Measurements from ENCODE around the gene TGM4. TPM values are rescaled to one million over a fixed set of nuclear protein-coding genes. Genes with fewer than 3 reads are reported as not detected.

Gene TGM4
- total RNA-seq, 4 donors from 2014 or later: not detected

DNA sequence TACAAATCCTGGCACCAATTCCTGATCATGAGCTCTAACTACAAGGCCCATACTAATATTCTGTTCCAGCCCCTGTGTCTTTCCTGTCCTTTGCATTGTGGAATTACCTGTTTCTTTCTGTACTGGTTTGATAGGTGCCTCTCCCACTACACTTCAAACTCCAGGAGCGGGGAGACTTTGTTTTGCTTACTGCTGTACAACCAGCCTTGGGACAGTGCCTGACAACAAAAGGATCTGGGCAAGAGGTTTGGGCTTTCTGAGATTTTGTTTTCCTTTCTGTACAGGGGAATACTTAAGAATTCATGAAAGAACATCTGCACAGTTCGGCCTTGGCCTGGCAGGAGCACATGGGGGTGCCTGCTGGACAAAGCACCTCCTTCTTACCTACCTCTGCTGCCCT, 56.5 kb downstream of the TGM4 start:
- Histone ChIP-seq H3K27ac (no peak overlapping the region), H3K4me3 (no peak overlapping the region), H3K9me3 (no peaks in the 10 kb centered on the region), H3K4me1 (no peaks in the 10 kb centered on the region), H3K36me3 (peaks cover 0 to 76% (median 0%) of the 10 kb centered on the region in 3 donors), H3K27me3 (no peaks in the 10 kb centered on the region)
- DNase-seq: no peak
- no peak for TF ChIP-seq POLR2A (IDR thresholded peaks at IDR 0.05)
- TF ChIP-seq CTCF (IDR thresholded peaks at IDR 0.05): no peak

DNA sequence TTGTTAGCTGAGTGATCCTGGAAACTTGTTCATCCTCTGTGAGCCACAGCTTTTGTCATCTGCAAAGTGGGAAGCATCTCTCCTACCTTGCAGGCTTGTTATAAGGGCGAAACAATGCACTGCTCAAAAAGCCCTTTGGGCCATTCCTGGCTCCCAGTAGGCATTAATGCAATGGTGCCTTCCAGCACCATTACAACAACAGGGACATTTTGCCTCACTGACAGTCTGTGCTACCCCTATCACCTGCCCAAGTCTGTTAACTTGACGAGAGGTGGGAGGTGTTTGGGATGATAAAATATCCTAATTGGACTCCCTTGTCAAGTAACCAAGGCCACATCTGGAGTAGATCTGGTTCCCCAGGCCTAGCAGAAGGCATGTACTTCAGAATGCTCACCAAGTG, 57.4 kb downstream of the TGM4 start:
- no peak for TF ChIP-seq POLR2A (IDR thresholded peaks at IDR 0.05)
- no peak for TF ChIP-seq CTCF (IDR thresholded peaks at IDR 0.05)
- DNase-seq: no peak
- no peaks in the 10 kb centered on the region for H3K27me3 ChIP-seq
- peaks cover 0 to 73% (median 0%) of the 10 kb centered on the region in 3 donors for H3K36me3 ChIP-seq
- no peak overlapping the region for H3K4me3 ChIP-seq
- no peaks in the 10 kb centered on the region for H3K4me1 ChIP-seq
- no peak overlapping the region for H3K27ac ChIP-seq
- no peaks in the 10 kb centered on the region for H3K9me3 ChIP-seq

GRCh38 chr3:44932271-44932670, 57.9 kb downstream of the TGM4 start:
- no peak overlapping the region for H3K4me3 ChIP-seq
- no peak overlapping the region for H3K27ac ChIP-seq
- no peaks in the 10 kb centered on the region for H3K27me3 ChIP-seq
- TF ChIP-seq POLR2A (IDR thresholded peaks at IDR 0.05): no peak
- TF ChIP-seq CTCF (IDR thresholded peaks at IDR 0.05): no peak
- H3K4me1 ChIP-seq: no peaks in the 10 kb centered on the region
- no peaks in the 10 kb centered on the region for H3K9me3 ChIP-seq
- DNase-seq: no peak
- peaks cover 0 to 71% (median 0%) of the 10 kb centered on the region in 3 donors for H3K36me3 ChIP-seq

GRCh38 chr3:44932986-44933944, 58.9 kb downstream of the TGM4 start:
- Histone ChIP-seq H3K27me3 (no peaks in the 10 kb centered on the region), H3K9me3 (no peaks in the 10 kb centered on the region), H3K27ac (no peak overlapping the region), H3K36me3 (peaks cover 0 to 70% (median 0%) of the 10 kb centered on the region in 3 donors), H3K4me1 (no peaks in the 10 kb centered on the region), H3K4me3 (no peak overlapping the region)
- DNase-seq: peak in 1 of 3 donors; percentile 14
- TF ChIP-seq POLR2A (IDR thresholded peaks at IDR 0.05) (no peak), CTCF (IDR thresholded peaks at IDR 0.05) (no peak)

DNA sequence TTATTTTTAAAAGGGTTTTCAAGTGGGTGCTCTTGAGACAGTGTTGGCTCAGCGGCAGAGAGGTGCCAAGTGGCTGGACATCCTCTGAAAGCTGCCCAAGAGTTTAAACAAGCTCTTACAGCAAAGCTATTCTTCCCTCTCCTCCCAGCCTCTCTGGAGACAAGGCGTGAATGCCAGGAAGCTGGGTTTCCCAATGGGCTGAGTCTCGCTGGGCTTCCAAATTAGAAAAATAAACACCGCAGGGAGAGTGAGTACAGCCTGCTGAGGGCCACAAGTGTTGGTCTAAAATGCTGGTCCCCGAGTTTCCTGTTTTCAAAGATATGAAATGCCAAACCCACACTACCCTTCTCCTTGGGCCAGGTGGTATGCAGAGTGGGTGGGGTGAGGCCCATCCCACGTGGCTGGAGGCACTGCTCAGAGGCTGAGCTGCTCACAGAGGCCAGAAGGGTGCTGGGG, 65.2 kb downstream of the TGM4 start:
- Histone ChIP-seq H3K4me3 (no peak overlapping the region), H3K9me3 (no peaks in the 10 kb centered on the region), H3K27me3 (no peaks in the 10 kb centered on the region), H3K36me3 (peaks cover 0 to 76% (median 0%) of the 10 kb centered on the region in 3 donors), H3K27ac (no peak overlapping the region), H3K4me1 (no peaks in the 10 kb centered on the region)
- TF ChIP-seq POLR2A (IDR thresholded peaks at IDR 0.05) (no peak), CTCF (IDR thresholded peaks at IDR 0.05) (no peak)
- no peak for DNase-seq

All from Peyer's patch (tissue), 4 donors.